Upper lobe of left lung (tissue), 6 donors: ENCODE results near the gene PDLIM7. TPM values are rescaled to one million over a fixed set of nuclear protein-coding genes. Genes with fewer than 3 reads are reported as not detected.

Source experiments
- ATAC-seq, 2 donors: fragments of 200-7000 bp; cut with Tn5 transposase; one replicate each; pipeline ENCODE4 v1.9.1; 2022; ENCODE audit warnings: mild to moderate bottlenecking in 2 of 2, moderate library complexity in 2 of 2; ENCODE audit not compliant: low FRiP score in 2 of 2
- DNase-seq, 2 donors: peaks; one replicate each; pipeline ENCODE4 v3.0.0-alpha.2; 2019 to 2020
- H3K27ac ChIP-seq, 4 donors: fragments of 200-600 bp; sonication (generic); one replicate each; pipeline ENCODE4 v1.5.1; 2016 to 2019
- H3K27me3 ChIP-seq, 4 donors: fragments of 200-600 bp; sonication (generic); one replicate each; pipeline ENCODE4 v1.5.1; 2017 to 2019
- H3K36me3 ChIP-seq, 4 donors: fragments of 200-600 bp; sonication (generic); one replicate each; pipeline ENCODE4 v1.5.1; 2016 to 2019
- H3K4me1 ChIP-seq, 4 donors: fragments of 200-600 bp; sonication (generic); one replicate each; pipeline ENCODE4 v1.5.1; 2018 to 2019
- H3K4me3 ChIP-seq, 4 donors: fragments of 200-600 bp; sonication (generic); one replicate each; pipeline ENCODE4 v1.5.1; 2017 to 2019; ENCODE audit warnings: mild to moderate bottlenecking in 2 of 4, moderate library complexity in 1 of 4
- H3K9me3 ChIP-seq, 4 donors: fragments of 200-600 bp; sonication (generic); one replicate each; pipeline ENCODE4 v1.5.1; 2018 to 2019
- EP300 ChIP-seq, 4 donors: sonication (generic); formaldehyde crosslinking; IDR thresholded peaks; one replicate each; pipeline ENCODE4 v1.5.1; 2017; ENCODE audit warnings: antibody characterized with exemption in 4 of 4, control low read depth in 2 of 4
- POLR2A ChIP-seq, 4 donors: fragments of 450-650 bp; IDR thresholded peaks; one replicate each; pipeline ENCODE4 v1.5.1; 2016 to 2017; ENCODE audit warnings: antibody characterized with exemption in 4 of 4, mild to moderate bottlenecking in 2 of 4
- POLR2AphosphoS5 ChIP-seq, 2 donors: sonication (generic); formaldehyde crosslinking; IDR thresholded peaks; one replicate each; pipeline ENCODE4 v1.5.1; 2017; ENCODE audit warnings: antibody characterized with exemption in 2 of 2
- WGBS, 2 donors: methylation state at CpG; one replicate each; pipeline ENCODE4 v1.1.5; 2017 to 2018; 5-methylcytosine and 5-hydroxymethylcytosine counted together
- total RNA-seq, 6 donors: library from RNA; depleted of rRNA in 4 of 6; stranded (reverse); fragments of >200 nt in 4 of 6; gene quantifications; one replicate each; pipeline versions ENCODE4 v1.1.0 to v1.2.1, GENCODE V29; 2016 to 2021
- TF ChIP-seq, protein P1 (sequence below), 6 experiments: fragments of 450-650 bp in 4 of 6; fragments of 200-600 bp in 2 of 6; sonication (generic) in 2 of 6; IDR thresholded peaks; one replicate each; pipeline ENCODE4 v1.5.1; 2016 to 2019; ENCODE audit warnings: antibody characterized with exemption in 6 of 6
- donor health status: DM: no; HTN: no; CAD: no; lungs with moderate emphysema.
- donor health status: DM: no; HTN: yes; CAD: no; lungs with severe emphysema.

PDLIM7 gene
- total RNA-seq, 6 donors from 2014 or later, result 32.0 to 142 (median 75.8) TPM

DNA sequence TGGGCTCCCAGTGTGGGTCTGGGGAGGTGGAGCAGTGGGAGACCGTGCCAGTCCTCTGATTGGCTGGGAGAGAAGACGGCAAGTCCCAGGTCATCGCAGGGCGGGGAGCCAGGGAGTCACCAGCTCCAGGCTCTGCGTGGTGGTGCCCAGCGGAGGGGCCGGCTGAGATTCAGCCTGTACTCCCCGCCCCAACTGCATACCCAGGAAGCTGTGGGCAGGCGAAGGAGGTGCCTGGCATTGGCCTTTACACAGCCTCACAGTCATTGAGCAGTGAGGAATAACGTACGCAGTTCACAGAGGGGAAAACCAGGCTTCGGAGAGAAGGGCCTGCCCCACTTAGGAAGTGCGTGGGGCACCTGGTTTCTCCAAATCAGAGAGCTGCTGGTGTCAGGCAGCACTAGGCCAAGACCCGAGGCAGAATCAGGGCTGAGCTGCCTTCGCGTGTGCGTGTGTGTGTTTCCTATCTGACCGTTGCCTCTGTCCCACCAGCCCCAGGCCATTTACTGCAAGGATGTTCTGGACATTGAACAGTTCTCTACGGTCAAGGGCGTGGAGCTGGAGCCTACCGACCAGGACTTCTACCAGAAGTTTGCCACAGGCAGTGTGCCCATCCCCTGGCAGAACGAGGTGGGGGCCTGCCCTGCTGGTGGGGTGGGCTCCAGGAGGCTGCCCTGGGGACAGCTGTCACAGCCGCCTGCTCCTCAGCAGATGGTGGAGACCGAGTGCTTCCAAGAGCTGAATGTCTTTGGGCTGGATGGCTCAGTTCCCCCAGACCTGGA is 57.0 kb downstream of the PDLIM7 start:
- Histone ChIP-seq H3K9me3 (no peaks in the 10 kb centered on the region), H3K36me3 (peaks cover 13 to 69% (median 49%) of the 10 kb centered on the region in 4 donors), H3K4me3 (no peak overlapping the region), H3K4me1 (peaks cover 0 to 6% (median 0%) of the 10 kb centered on the region in 4 donors), H3K27me3 (no peaks in the 10 kb centered on the region), H3K27ac (no peak overlapping the region)
- DNase-seq, result no peak
- WGBS, 2 donors, result 82 to 89% methylated on average over 19 to 24 of the region's 24 CpGs
- TF ChIP-seq, protein P1, sequence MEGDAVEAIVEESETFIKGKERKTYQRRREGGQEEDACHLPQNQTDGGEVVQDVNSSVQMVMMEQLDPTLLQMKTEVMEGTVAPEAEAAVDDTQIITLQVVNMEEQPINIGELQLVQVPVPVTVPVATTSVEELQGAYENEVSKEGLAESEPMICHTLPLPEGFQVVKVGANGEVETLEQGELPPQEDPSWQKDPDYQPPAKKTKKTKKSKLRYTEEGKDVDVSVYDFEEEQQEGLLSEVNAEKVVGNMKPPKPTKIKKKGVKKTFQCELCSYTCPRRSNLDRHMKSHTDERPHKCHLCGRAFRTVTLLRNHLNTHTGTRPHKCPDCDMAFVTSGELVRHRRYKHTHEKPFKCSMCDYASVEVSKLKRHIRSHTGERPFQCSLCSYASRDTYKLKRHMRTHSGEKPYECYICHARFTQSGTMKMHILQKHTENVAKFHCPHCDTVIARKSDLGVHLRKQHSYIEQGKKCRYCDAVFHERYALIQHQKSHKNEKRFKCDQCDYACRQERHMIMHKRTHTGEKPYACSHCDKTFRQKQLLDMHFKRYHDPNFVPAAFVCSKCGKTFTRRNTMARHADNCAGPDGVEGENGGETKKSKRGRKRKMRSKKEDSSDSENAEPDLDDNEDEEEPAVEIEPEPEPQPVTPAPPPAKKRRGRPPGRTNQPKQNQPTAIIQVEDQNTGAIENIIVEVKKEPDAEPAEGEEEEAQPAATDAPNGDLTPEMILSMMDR (IDR thresholded peaks at IDR 0.05), result no peak
- TF ChIP-seq EP300 (IDR thresholded peaks at IDR 0.05), result no peak
- no peak for TF ChIP-seq POLR2A (IDR thresholded peaks at IDR 0.05)
- no peak for TF ChIP-seq POLR2AphosphoS5 (IDR thresholded peaks at IDR 0.05)
- ATAC-seq, result no peak

- Histone ChIP-seq H3K27me3 (no peaks in the 10 kb centered on the region), H3K9me3 (no peaks in the 10 kb centered on the region), H3K4me1 (peaks cover 0 to 4% (median 0%) of the 10 kb centered on the region in 4 donors), H3K27ac (no peak overlapping the region), H3K36me3 (peaks cover 15 to 77% (median 57%) of the 10 kb centered on the region in 4 donors), H3K4me3 (no peak overlapping the region)
- ATAC-seq (no peak), DNase-seq (no peak)
- WGBS, 2 donors, result 95 to 96% methylated on average over 4 of the region's 4 CpGs
- TF ChIP-seq POLR2AphosphoS5 (IDR thresholded peaks at IDR 0.05) (no peak), POLR2A (IDR thresholded peaks at IDR 0.05) (no peak), EP300 (IDR thresholded peaks at IDR 0.05) (no peak)
- TF ChIP-seq, protein P1 (IDR thresholded peaks at IDR 0.05), result no peak
Observed at GRCh38 chr5:177439518-177440053, 57.8 kb downstream of the PDLIM7 start.

GRCh38 chr5:177438468-177438867 is 58.9 kb downstream of the PDLIM7 start:
- ATAC-seq, result no peak
- no peak overlapping the region for H3K27ac ChIP-seq
- H3K36me3 ChIP-seq, result peaks cover 23 to 88% (median 68%) of the 10 kb centered on the region in 4 donors
- DNase-seq, result no peak
- peaks cover 0 to 6% (median 0%) of the 10 kb centered on the region in 4 donors for H3K4me1 ChIP-seq
- 93% methylated on average over 7 to 10 of the region's 10 CpGs for WGBS, 2 donors
- H3K4me3 ChIP-seq, result no peak overlapping the region
- TF ChIP-seq, protein P1 (IDR thresholded peaks at IDR 0.05), result no peak
- TF ChIP-seq EP300 (IDR thresholded peaks at IDR 0.05) (no peak), POLR2AphosphoS5 (IDR thresholded peaks at IDR 0.05) (no peak), POLR2A (IDR thresholded peaks at IDR 0.05) (no peak)
- no peaks in the 10 kb centered on the region for H3K9me3 ChIP-seq
- H3K27me3 ChIP-seq, result no peaks in the 10 kb centered on the region

GRCh38 chr5:177437623-177438022 is 59.8 kb downstream of the PDLIM7 start:
- 76 to 87% methylated on average over 4 of the region's 4 CpGs for WGBS, 2 donors
- peaks cover 0 to 10% (median 0%) of the 10 kb centered on the region in 4 donors for H3K4me1 ChIP-seq
- no peak overlapping the region for H3K27ac ChIP-seq
- H3K9me3 ChIP-seq, result no peaks in the 10 kb centered on the region
- DNase-seq (no peak), ATAC-seq (peak in 1 of 2 donors; percentile 3)
- peaks cover 28 to 97% (median 76%) of the 10 kb centered on the region in 4 donors for H3K36me3 ChIP-seq
- no peaks in the 10 kb centered on the region for H3K27me3 ChIP-seq
- TF ChIP-seq, protein P1 (IDR thresholded peaks at IDR 0.05), result no peak
- no peak for TF ChIP-seq POLR2AphosphoS5 (IDR thresholded peaks at IDR 0.05)
- TF ChIP-seq EP300 (IDR thresholded peaks at IDR 0.05), result no peak
- no peak for TF ChIP-seq POLR2A (IDR thresholded peaks at IDR 0.05)
- no peak overlapping the region for H3K4me3 ChIP-seq
